Neuronal stem cell (in vitro differentiated cells): ENCODE data around the gene GDPD5.
A peak's percentile ranks its signal among the peaks of the same experiment; 100 is the strongest.

Experiments used
- DNase-seq: peaks from one replicate; pipeline ENCODE4 v3.0.0-alpha.2; 2013; ENCODE audit warnings: low spot score
- H2AFZ ChIP-seq: one replicate; pipeline ENCODE4 v1.6.1; 2013; ENCODE audit warnings: mild to moderate bottlenecking, low read length, inconsistent platforms
- H2AK5ac ChIP-seq: 2 replicates; pipeline ENCODE4 v1.6.1; 2013; ENCODE audit warnings: low read depth, mild to moderate bottlenecking, inconsistent platforms, low read length, moderate library complexity, mixed read lengths
- H2BK120ac ChIP-seq: 2 replicates; pipeline ENCODE4 v1.6.1; 2013; ENCODE audit warnings: low read depth, mild to moderate bottlenecking, inconsistent platforms, low read length, moderate library complexity, mixed read lengths
- H2BK12ac ChIP-seq: one replicate; pipeline ENCODE4 v1.6.1; 2013; ENCODE audit warnings: low read length, inconsistent platforms
- H2BK15ac ChIP-seq: 2 replicates; pipeline ENCODE4 v1.6.1; 2013; ENCODE audit warnings: mild to moderate bottlenecking, low read length, inconsistent platforms, mixed read lengths
- H2BK5ac ChIP-seq: one replicate; pipeline ENCODE4 v1.6.1; 2013; ENCODE audit warnings: inconsistent platforms, mild to moderate bottlenecking, low read length, moderate library complexity
- H3K14ac ChIP-seq: one replicate; pipeline ENCODE4 v1.6.1; 2013; ENCODE audit warnings: low read length, inconsistent platforms
- H3K18ac ChIP-seq: 2 replicates; pipeline ENCODE4 v1.6.1; 2013; ENCODE audit warnings: low read length, inconsistent platforms
- H3K23ac ChIP-seq: 2 replicates; pipeline ENCODE4 v1.6.1; 2013; ENCODE audit warnings: low read depth, mild to moderate bottlenecking, mixed read lengths, low read length, inconsistent platforms; ENCODE audit not compliant: poor library complexity
- H3K27ac ChIP-seq: replicated peaks from 3 replicates; pipeline ENCODE4 v1.5.1; 2013; ENCODE audit warnings: low read length, inconsistent platforms
- H3K27me3 ChIP-seq, 3 experiments: 2 replicates each; pipeline ENCODE4 v1.6.1; 2013; ENCODE audit warnings: low read length in 3 of 3, mild to moderate bottlenecking in 2 of 3, inconsistent platforms in 1 of 3, low read depth in 1 of 3, mixed read lengths in 1 of 3, moderate library complexity in 1 of 3; ENCODE audit not compliant: control insufficient read depth in 3 of 3, insufficient read depth in 3 of 3
- H3K36me3 ChIP-seq, 2 donors: replicated peaks in 1 of 2; 2 replicates each; pipeline ENCODE4 v1.6.1; 2013; ENCODE audit warnings: low read length in 2 of 2; ENCODE audit not compliant: control insufficient read depth in 2 of 2, insufficient read depth in 2 of 2
- H3K4ac ChIP-seq: 2 replicates; pipeline ENCODE4 v1.6.1; 2013; ENCODE audit warnings: inconsistent platforms, mild to moderate bottlenecking, low read length, moderate library complexity
- H3K4me1 ChIP-seq, 2 donors: 1 replicate in 1 of 2; 2 replicates in 1 of 2; pipeline ENCODE4 v1.6.1; 2013; ENCODE audit warnings: low read length in 2 of 2, low read depth in 1 of 2; ENCODE audit not compliant: control insufficient read depth in 2 of 2, insufficient read depth in 1 of 2
- H3K4me2 ChIP-seq: one replicate; pipeline ENCODE4 v1.6.1; 2013; ENCODE audit warnings: mild to moderate bottlenecking, low read length, inconsistent platforms; ENCODE audit not compliant: insufficient read depth, poor library complexity, severe bottlenecking
- H3K4me3 ChIP-seq, 2 donors: 2 replicates each; pipeline ENCODE4 v1.5.1; 2013; ENCODE audit warnings: low read length in 2 of 2, mild to moderate bottlenecking in 2 of 2, inconsistent platforms in 1 of 2, moderate library complexity in 1 of 2
- H3K79me1 ChIP-seq: one replicate; pipeline ENCODE4 v1.6.1; 2013; ENCODE audit warnings: low read depth, mild to moderate bottlenecking, inconsistent platforms, low read length, moderate library complexity
- H3K9ac ChIP-seq: one replicate; pipeline ENCODE4 v1.6.1; 2013; ENCODE audit warnings: mild to moderate bottlenecking, low read depth, low read length, inconsistent platforms; ENCODE audit not compliant: poor library complexity
- H3K9me3 ChIP-seq, 2 donors: replicated peaks in 1 of 2; 2 replicates each; pipeline versions ENCODE3 to v1.6.1; 2013; ENCODE audit warnings: low read length in 2 of 2, mild to moderate bottlenecking in 2 of 2, inconsistent platforms in 1 of 2, low read depth in 1 of 2, mixed read lengths in 1 of 2, moderate library complexity in 1 of 2; ENCODE audit not compliant: control insufficient read depth in 2 of 2, insufficient read depth in 1 of 2
- H4K8ac ChIP-seq: one replicate; pipeline ENCODE4 v1.6.1; 2013; ENCODE audit warnings: low read depth, mild to moderate bottlenecking, inconsistent platforms, low read length, moderate library complexity
- H4K91ac ChIP-seq: one replicate; pipeline ENCODE4 v1.6.1; 2013; ENCODE audit warnings: low read length, low read depth, mild to moderate bottlenecking, inconsistent platforms; ENCODE audit not compliant: poor library complexity
- WGBS, 2 donors: extraction: QIAGEN DNeasy Blood & Tissue Kit; methylation state at CpG; one replicate each; pipeline ENCODE4 v1.1.7; 2013; ENCODE audit warnings: missing lambda C conversion rate in 2 of 2, mixed read lengths in 1 of 2; ENCODE audit not compliant: insufficient read length in 2 of 2, insufficient replicate concordance in 1 of 2; ENCODE audit errors: extremely low coverage in 2 of 2; 5-methylcytosine and 5-hydroxymethylcytosine counted together

GDPD5 gene

GRCh38 chr11:75450826-75451821 lies 74.6 kb downstream of the GDPD5 start:
- peaks cover 0 to 10% of the 10 kb centered on the region in 2 donors for H3K4me1 ChIP-seq
- H3K18ac ChIP-seq, result peak overlapping the region; percentile 58
- H2BK120ac ChIP-seq, result peak overlapping the region; percentile 66
- H3K4me2 ChIP-seq, result no peak overlapping the region
- H3K14ac ChIP-seq, result no peak overlapping the region
- H3K27me3 ChIP-seq, result peaks cover 0 to 48% (median 0%) of the 10 kb centered on the region in 3 experiments
- H2BK5ac ChIP-seq, result no peak overlapping the region
- no peak overlapping the region for H2BK12ac ChIP-seq
- H2AFZ ChIP-seq, result no peak overlapping the region
- no peak overlapping the region for H3K27ac ChIP-seq
- no peak overlapping the region for H2BK15ac ChIP-seq
- WGBS, 2 donors, result no CpG with 5 or more reads among the region's 46 CpGs
- no peak overlapping the region for H3K4me3 ChIP-seq
- no peak overlapping the region for H4K91ac ChIP-seq
- no peak overlapping the region for H3K23ac ChIP-seq
- no peaks in the 10 kb centered on the region for H3K36me3 ChIP-seq
- DNase-seq, result no peak
- no peaks in the 10 kb centered on the region for H3K9me3 ChIP-seq
- no peak overlapping the region for H3K4ac ChIP-seq
- no peak overlapping the region for H3K9ac ChIP-seq
- peak overlapping the region; percentile 93 for H2AK5ac ChIP-seq
- no peak overlapping the region for H4K8ac ChIP-seq
- H3K79me1 ChIP-seq, result peaks cover 2% of the 10 kb centered on the region

- H2AFZ ChIP-seq, result no peak overlapping the region
- no peak overlapping the region for H2BK12ac ChIP-seq
- no peak overlapping the region for H3K18ac ChIP-seq
- H3K9me3 ChIP-seq, result no peaks in the 10 kb centered on the region
- H3K27ac ChIP-seq, result no peak overlapping the region
- peak overlapping the region; percentile 79 for H2BK15ac ChIP-seq
- peak overlapping the region; percentile 93 for H2AK5ac ChIP-seq
- no peak for DNase-seq
- peaks cover 2% of the 10 kb centered on the region for H3K79me1 ChIP-seq
- no peak overlapping the region for H3K4ac ChIP-seq
- H2BK120ac ChIP-seq, result no peak overlapping the region
- H3K4me1 ChIP-seq, result peaks cover 0 to 8% of the 10 kb centered on the region in 2 donors
- H3K4me2 ChIP-seq, result no peak overlapping the region
- no peak overlapping the region for H4K8ac ChIP-seq
- no peak overlapping the region for H3K23ac ChIP-seq
- H3K14ac ChIP-seq, result peak overlapping the region; percentile 33
- peak overlapping the region; percentile 40 for H4K91ac ChIP-seq
- H3K9ac ChIP-seq, result peak overlapping the region; percentile 55
- peaks cover 0 to 48% (median 0%) of the 10 kb centered on the region in 3 experiments for H3K27me3 ChIP-seq
- WGBS, 2 donors, result no CpG with 5 or more reads among the region's 7 CpGs
- H3K4me3 ChIP-seq, result no peak overlapping the region
- peak overlapping the region; percentile 58 for H2BK5ac ChIP-seq
- H3K36me3 ChIP-seq, result no peaks in the 10 kb centered on the region
Observed at GRCh38 chr11:75450236-75450635, 75.5 kb downstream of the GDPD5 start.

- peak overlapping the region; percentile 58 for H2BK5ac ChIP-seq
- H3K18ac ChIP-seq, result peak overlapping the region; percentile 44
- no peak overlapping the region for H3K27ac ChIP-seq
- no peak overlapping the region for H2BK15ac ChIP-seq
- H2AFZ ChIP-seq, result no peak overlapping the region
- H4K8ac ChIP-seq, result no peak overlapping the region
- peak overlapping the region; percentile 93 for H2AK5ac ChIP-seq
- H3K4me2 ChIP-seq, result no peak overlapping the region
- peak overlapping the region; percentile 55 for H3K9ac ChIP-seq
- H4K91ac ChIP-seq, result peak overlapping the region; percentile 40
- no peaks in the 10 kb centered on the region for H3K9me3 ChIP-seq
- no peaks in the 10 kb centered on the region for H3K36me3 ChIP-seq
- no CpG with 5 or more reads among the region's 11 CpGs for WGBS, 2 donors
- H3K4me3 ChIP-seq, result no peak overlapping the region
- no peak overlapping the region for H3K4ac ChIP-seq
- H2BK120ac ChIP-seq, result no peak overlapping the region
- H3K4me1 ChIP-seq, result peaks cover 0 to 4% of the 10 kb centered on the region in 2 donors
- peak overlapping the region; percentile 2 for H3K14ac ChIP-seq
- H3K27me3 ChIP-seq, result peaks cover 0 to 48% (median 0%) of the 10 kb centered on the region in 3 experiments
- no peak for DNase-seq
- H3K79me1 ChIP-seq, result peaks cover 2% of the 10 kb centered on the region
- no peak overlapping the region for H2BK12ac ChIP-seq
- no peak overlapping the region for H3K23ac ChIP-seq
Observed at GRCh38 chr11:75449776-75450175, 76.0 kb downstream of the GDPD5 start.

GRCh38 chr11:75449271-75449670 lies 76.5 kb downstream of the GDPD5 start:
- Histone ChIP-seq H3K4me1 (peaks cover 0 to 3% of the 10 kb centered on the region in 2 donors), H3K27me3 (peaks cover 0 to 47% (median 0%) of the 10 kb centered on the region in 3 experiments), H3K9me3 (no peaks in the 10 kb centered on the region), H2BK12ac (no peak overlapping the region), H3K36me3 (no peaks in the 10 kb centered on the region), H3K4me3 (no peak overlapping the region), H3K18ac (peak overlapping the region; percentile 32), H3K14ac (no peak overlapping the region), H2BK5ac (peak overlapping the region; percentile 58), H3K23ac (no peak overlapping the region), H4K91ac (no peak overlapping the region), H2AK5ac (peak overlapping the region; percentile 40), H2BK15ac (no peak overlapping the region), H3K27ac (no peak overlapping the region), H4K8ac (no peak overlapping the region), H3K4me2 (no peak overlapping the region), H3K79me1 (peaks cover 2% of the 10 kb centered on the region), H2AFZ (no peak overlapping the region), H3K9ac (no peak overlapping the region), H2BK120ac (no peak overlapping the region), H3K4ac (no peak overlapping the region)
- no CpG with 5 or more reads among the region's 10 CpGs for WGBS, 2 donors
- DNase-seq, result no peak
